ENCODE results near the gene LYRM4. TPM values are rescaled to one million over a fixed set of nuclear protein-coding genes. Genes with fewer than 3 reads are reported as not detected.
"Not testable (repeated sequence)": the region's sequence is repeated elsewhere in the genome, so short reads cannot be mapped to it uniquely, and the experiment has no call there.

LYRM4 gene
- total RNA-seq, 1 donor, result 25.5 TPM

DNA sequence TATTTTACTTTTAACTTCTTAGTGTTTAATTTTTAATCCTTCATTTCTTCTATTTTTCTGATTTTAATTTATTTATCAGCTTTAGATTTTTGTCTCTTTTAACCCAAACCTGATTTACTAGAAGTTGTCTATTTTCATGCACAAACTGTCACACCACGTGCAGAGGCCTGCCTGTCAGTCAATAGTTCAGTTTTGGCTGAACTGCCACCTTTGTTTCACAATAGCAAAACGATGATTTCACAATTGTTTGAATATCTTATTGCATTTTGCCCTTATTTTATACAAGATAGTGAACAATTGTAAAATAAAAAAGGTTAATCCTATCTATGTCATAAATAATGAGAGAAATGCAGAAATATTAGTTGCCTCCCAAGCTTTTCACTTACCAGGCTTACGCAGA lies 199.6 kb downstream of the LYRM4 start:
- Histone ChIP-seq H3K4me3 (ENCODE audit: low read length) (no peak overlapping the region), H3K9me3 (ENCODE audit: low read depth, low read length) (no peaks in the 10 kb centered on the region), H3K4me1 (ENCODE audit: insufficient read depth, low read length) (no peaks in the 10 kb centered on the region), H3K27me3 (ENCODE audit: insufficient read depth, low read length) (no peaks in the 10 kb centered on the region)

DNA sequence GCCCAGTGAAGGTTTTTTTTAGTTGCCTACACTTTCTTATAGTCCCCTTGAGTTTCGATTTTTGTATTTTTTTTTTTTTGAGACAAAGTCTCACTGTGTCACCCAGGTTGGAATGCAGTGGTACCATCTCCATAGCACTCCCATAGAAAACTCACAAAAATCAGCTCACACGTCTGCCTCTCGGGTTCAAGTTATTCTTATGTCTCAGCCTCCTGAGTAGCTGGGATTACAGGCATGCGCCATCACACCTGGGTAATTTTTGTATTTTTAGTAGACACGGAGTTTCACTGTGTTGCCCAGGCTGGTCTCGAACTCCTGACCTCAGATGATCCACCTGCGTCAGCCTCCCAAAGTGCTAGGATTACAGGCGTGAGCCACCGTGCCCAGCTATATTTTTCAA lies 200.3 kb downstream of the LYRM4 start:
- H3K9me3 ChIP-seq (ENCODE audit: low read depth, low read length); H3K4me3 ChIP-seq (ENCODE audit: low read length); H3K4me1 ChIP-seq (ENCODE audit: insufficient read depth, low read length); H3K27me3 ChIP-seq (ENCODE audit: insufficient read depth, low read length): not testable (repeated sequence)

DNA sequence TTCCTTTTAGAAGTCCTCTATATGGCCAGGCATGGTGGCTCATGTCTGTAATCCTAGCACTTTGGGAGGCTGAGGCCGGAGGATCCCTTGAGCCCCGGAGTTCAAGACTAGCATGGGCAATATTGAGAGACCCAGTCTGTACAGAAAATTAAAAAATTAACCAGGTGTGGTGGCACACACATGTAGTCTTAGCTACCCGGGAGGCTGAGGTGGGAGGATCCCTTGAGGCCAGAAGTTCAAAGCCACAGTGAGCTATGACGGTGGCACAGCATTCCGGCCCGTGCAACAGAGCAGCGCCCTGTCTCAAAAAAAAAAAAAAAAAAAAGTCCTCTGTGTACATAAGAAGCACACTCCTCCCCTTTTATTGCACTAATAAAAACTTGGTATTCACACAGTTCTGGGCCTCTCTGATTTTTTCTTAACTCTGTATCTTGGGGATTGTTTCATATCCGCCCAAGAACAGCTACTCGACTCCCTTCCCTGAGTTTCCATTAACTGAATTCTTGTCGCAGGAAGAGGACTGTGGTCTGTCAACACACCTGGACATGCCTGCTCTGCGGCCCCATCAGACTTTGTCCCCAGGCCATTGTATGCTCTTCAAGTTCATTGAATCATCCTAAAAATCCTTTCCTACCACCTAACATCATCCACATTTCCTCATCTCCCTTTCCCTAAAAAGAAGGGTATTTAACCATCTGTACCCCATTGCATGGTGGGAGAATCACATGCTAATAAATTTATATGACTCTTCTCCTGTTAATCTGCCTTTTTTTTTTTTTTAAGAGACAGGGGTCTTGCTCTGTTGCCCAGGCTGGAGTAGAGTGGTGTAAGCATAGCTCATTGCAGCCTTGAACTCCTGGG lies 201.5 kb downstream of the LYRM4 start:
- Histone ChIP-seq H3K27me3 (ENCODE audit: insufficient read depth, low read length) (no peaks in the 10 kb centered on the region), H3K4me3 (ENCODE audit: low read length) (no peak overlapping the region), H3K9me3 (ENCODE audit: low read depth, low read length) (no peaks in the 10 kb centered on the region), H3K4me1 (ENCODE audit: insufficient read depth, low read length) (no peaks in the 10 kb centered on the region)

Other genes with a start within 250 kb of the LYRM4 start
- gene PPP1R3G, start 175.6 kb downstream of the LYRM4 start, total RNA-seq, result 0.31 TPM
- 13.5 TPM for gene FARS2, start 563 bp upstream of the LYRM4 start, total RNA-seq